Hepatocyte (in vitro differentiated cells): ENCODE measurements around the gene TNXB. TPM values are rescaled to one million over a fixed set of nuclear protein-coding genes. Genes with fewer than 3 reads are reported as not detected.
A peak's percentile ranks its signal among the peaks of the same experiment; 100 is the strongest.

Experiments
- DNase-seq: peaks from one replicate; pipeline ENCODE4 v3.0.0-alpha.2; 2016; ENCODE audit warnings: low spot score
- H2AFZ ChIP-seq: fragments of 200-600 bp; sonication (generic); 2 replicates; pipeline ENCODE4 v1.6.0; 2016; ENCODE audit warnings: antibody characterized with exemption, mild to moderate bottlenecking
- H3K27ac ChIP-seq: fragments of 200-600 bp; sonication (generic); 2 replicates; pipeline ENCODE4 v1.5.1; 2016; ENCODE audit warnings: mild to moderate bottlenecking
- H3K27me3 ChIP-seq: fragments of 200-600 bp; sonication (generic); 2 replicates; pipeline ENCODE4 v1.6.1; 2016
- H3K36me3 ChIP-seq: fragments of 200-600 bp; sonication (generic); replicated peaks from 2 replicates; pipeline ENCODE4 v1.5.1; 2016; ENCODE audit warnings: low read depth; ENCODE audit not compliant: insufficient read depth
- H3K4me1 ChIP-seq: fragments of 200-600 bp; sonication (generic); 2 replicates; pipeline ENCODE4 v1.5.1; 2016; ENCODE audit warnings: mild to moderate bottlenecking, moderate library complexity; ENCODE audit not compliant: insufficient read depth
- H3K4me2 ChIP-seq: fragments of 200-600 bp; sonication (generic); 2 replicates; pipeline ENCODE4 v1.6.0; 2016
- H3K4me3 ChIP-seq: fragments of 200-600 bp; sonication (generic); 2 replicates; pipeline ENCODE4 v1.5.1; 2016; ENCODE audit warnings: mild to moderate bottlenecking
- H3K79me2 ChIP-seq: fragments of 200-600 bp; sonication (generic); 2 replicates; pipeline ENCODE4 v1.6.0; 2017; ENCODE audit warnings: mild to moderate bottlenecking
- H3K9me2 ChIP-seq: fragments of 200-600 bp; sonication (generic); replicated peaks from 2 replicates; pipeline ENCODE4 v1.6.0; 2017; ENCODE audit warnings: mild to moderate bottlenecking; ENCODE audit not compliant: insufficient read depth
- H3K9me3 ChIP-seq: fragments of 200-600 bp; sonication (generic); 2 replicates; pipeline ENCODE4 v1.5.1; 2016; ENCODE audit warnings: low read depth, mild to moderate bottlenecking
- H4K20me1 ChIP-seq: fragments of 200-600 bp; sonication (generic); 2 replicates; pipeline ENCODE4 v1.6.0; 2016; ENCODE audit warnings: mild to moderate bottlenecking; ENCODE audit not compliant: insufficient read depth, poor library complexity, severe bottlenecking
- EZH2 ChIP-seq: fragments of 200-600 bp; sonication (generic); IDR thresholded peaks from 2 replicates; pipeline ENCODE4 v1.6.1; 2016; ENCODE audit warnings: antibody characterized with exemption, mild to moderate bottlenecking, borderline replicate concordance
- EZH2phosphoT487 ChIP-seq: fragments of 200-600 bp; sonication (generic); IDR thresholded peaks from one replicate; pipeline ENCODE4 v1.6.1; 2018; ENCODE audit warnings: antibody characterized with exemption, mild to moderate bottlenecking, low read depth, moderate library complexity; ENCODE audit not compliant: unreplicated experiment, severe bottlenecking
- WGBS: methylation state at CpG from one replicate; pipeline ENCODE4 v1.1.6; 2016; ENCODE audit warnings: low lambda C conversion rate; ENCODE audit errors: missing lambda C conversion rate; 5-methylcytosine and 5-hydroxymethylcytosine counted together
- polyA plus RNA-seq: library from polyadenylated mRNA; unstranded; fragments of >200 nt; fragmentation: Nextera tagmentation; extraction: Ambion mirVana; gene quantifications from 2 replicates; pipeline ENCODE4 v1.2.1, GENCODE V29; 2016
- total RNA-seq: library from RNA; depleted of rRNA; stranded (reverse); fragments of >200 nt; gene quantifications from 2 replicates; pipeline ENCODE4 v1.2.3, GENCODE V29; 2014
- TF ChIP-seq, protein P1 (sequence below): fragments of 200-600 bp; sonication (generic); IDR thresholded peaks from 2 replicates; pipeline ENCODE4 v1.5.1; 2016; ENCODE audit warnings: antibody characterized with exemption, mild to moderate bottlenecking; ENCODE audit not compliant: poor library complexity

The TNXB gene
- total and polyA plus RNA-seq, 2 experiments from 2014 or later = 9.2 to 11.6 TPM

DNA sequence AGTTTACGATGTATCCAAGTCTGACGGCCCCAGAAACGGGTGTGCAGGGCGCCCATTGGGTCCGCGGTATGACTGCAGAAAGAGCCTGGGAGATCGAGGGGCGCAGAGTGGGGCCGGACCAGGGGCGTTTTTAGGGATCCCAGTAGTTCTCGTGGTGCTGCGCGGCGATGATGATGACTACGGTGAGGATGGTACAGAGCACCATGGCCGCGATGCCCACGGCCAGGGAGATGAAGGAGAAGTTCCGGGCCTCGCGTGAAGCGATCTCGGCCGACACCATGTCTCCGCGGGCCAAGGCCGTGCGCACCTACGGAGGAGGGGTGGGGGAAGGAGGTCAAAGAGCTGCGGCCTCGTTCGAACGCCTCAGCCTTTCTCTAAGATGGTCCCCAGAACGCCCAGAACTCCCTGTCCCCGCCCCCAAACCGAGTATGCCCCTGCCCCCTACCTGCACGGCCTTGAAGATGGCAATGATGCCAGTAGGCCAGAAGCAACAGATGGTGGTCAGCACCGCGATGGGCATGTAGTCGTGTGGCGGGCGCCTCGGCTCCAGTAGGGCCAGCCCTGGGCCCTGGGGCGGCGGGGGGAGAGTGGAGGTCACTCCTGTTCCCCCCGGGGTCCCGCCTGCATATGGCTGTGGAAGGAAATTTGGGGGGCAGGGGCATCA lies 40.1 kb upstream of the TNXB start:
- Histone ChIP-seq H3K79me2 (no peaks in the 10 kb centered on the region), H4K20me1 (no peaks in the 10 kb centered on the region), H3K27me3 (peaks cover 26% of the 10 kb centered on the region), H3K9me2 (no peaks in the 10 kb centered on the region), H3K27ac (no peak overlapping the region), H3K9me3 (no peaks in the 10 kb centered on the region), H3K4me1 (peaks cover 17% of the 10 kb centered on the region), H3K4me2 (peak overlapping the region; percentile 66), H3K36me3 (no peaks in the 10 kb centered on the region), H2AFZ (no peak overlapping the region), H3K4me3 (no peak overlapping the region)
- WGBS = 63% methylated on average over 37 of the region's 47 CpGs
- DNase-seq = no peak
- TF ChIP-seq EZH2 = no peak
- TF ChIP-seq EZH2phosphoT487 = no peak
- TF ChIP-seq, protein P1, sequence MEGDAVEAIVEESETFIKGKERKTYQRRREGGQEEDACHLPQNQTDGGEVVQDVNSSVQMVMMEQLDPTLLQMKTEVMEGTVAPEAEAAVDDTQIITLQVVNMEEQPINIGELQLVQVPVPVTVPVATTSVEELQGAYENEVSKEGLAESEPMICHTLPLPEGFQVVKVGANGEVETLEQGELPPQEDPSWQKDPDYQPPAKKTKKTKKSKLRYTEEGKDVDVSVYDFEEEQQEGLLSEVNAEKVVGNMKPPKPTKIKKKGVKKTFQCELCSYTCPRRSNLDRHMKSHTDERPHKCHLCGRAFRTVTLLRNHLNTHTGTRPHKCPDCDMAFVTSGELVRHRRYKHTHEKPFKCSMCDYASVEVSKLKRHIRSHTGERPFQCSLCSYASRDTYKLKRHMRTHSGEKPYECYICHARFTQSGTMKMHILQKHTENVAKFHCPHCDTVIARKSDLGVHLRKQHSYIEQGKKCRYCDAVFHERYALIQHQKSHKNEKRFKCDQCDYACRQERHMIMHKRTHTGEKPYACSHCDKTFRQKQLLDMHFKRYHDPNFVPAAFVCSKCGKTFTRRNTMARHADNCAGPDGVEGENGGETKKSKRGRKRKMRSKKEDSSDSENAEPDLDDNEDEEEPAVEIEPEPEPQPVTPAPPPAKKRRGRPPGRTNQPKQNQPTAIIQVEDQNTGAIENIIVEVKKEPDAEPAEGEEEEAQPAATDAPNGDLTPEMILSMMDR = no peak

DNA sequence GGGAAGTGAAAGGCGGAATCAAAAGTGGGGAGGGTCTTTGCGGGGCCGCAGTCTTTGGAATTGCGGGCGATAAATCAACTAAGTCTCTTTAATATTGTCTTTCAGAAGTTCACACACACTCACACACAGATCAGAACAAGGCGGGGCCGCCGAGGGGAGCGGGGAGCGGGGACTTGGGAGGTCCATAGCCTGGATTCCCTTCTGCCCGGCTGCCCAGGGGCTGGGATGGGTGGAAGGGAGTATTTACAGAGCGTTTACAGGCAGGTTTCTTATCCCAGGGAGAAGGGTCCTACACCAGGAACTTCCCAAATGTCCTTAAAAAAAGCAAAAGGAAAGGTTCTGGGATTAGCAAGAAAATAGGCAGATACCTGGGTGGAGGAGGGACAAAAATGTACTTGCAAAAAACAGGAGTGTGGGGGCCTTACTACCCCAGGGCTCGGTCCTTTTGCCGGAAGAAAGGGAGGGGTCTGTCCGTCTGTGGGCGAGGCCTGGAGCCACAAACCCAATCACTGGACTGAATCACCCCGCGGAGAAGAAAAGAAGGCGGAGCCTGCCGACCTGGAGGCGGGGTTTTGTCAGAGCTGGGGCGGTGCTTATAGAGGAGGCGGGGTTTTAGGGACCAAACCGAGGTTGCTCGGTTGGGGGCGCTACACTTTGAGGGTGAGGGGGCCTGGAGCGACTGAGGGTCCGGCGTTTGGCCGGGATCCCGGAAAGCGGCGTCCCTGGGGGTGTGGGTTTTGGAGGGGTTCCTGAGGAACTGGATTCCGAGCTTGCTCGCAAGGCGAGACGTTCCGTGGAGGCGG lies 39.4 kb upstream of the TNXB start:
- peak; percentile 72 for DNase-seq
- Histone ChIP-seq H3K4me3 (no peak overlapping the region), H3K27ac (no peak overlapping the region)

DNA sequence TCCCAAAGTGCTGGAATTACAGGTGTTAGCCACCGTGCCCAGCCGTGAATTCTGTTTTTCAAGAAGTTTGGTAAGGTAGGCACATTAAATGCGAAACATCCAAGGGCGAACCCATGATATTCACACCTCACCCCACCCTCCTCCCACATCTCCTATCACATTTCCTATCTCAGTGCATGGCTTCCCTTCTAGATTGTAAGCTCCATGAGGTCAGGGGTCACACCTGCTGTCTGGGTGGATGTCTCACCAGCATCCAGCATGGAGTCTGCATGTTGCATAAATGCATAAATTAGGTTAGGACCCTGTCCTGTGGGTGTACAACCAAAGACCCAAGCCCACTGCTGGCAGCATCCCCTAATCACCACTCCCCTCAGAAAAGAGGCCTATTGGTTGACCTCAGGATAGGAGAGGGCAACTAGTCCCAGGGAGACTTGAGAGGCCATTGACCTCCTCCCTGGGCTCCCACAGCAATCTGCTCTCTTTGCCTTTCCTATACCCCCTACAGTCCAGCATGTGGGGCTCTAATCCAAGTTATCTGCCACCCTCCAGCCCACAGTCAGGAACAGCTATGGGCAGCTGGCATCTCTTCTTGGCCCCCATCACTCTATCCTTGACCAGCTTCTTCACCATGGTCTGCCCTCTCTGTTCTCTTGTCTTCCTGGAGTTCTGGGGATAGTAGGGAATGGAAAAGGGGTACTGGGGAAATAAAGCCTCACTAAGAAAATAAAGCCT lies 38.4 kb upstream of the TNXB start:
- 98% methylated on average over 4 of the region's 4 CpGs for WGBS
- no peaks in the 10 kb centered on the region for H4K20me1 ChIP-seq
- peaks cover 26% of the 10 kb centered on the region for H3K27me3 ChIP-seq
- H3K4me1 ChIP-seq = peaks cover 8% of the 10 kb centered on the region
- H2AFZ ChIP-seq = no peak overlapping the region
- no peaks in the 10 kb centered on the region for H3K36me3 ChIP-seq
- peak overlapping the region; percentile 66 for H3K4me2 ChIP-seq
- H3K4me3 ChIP-seq = no peak overlapping the region
- H3K9me3 ChIP-seq = no peaks in the 10 kb centered on the region
- DNase-seq = no peak
- TF ChIP-seq, protein P1 = no peak
- H3K27ac ChIP-seq = no peak overlapping the region
- no peaks in the 10 kb centered on the region for H3K79me2 ChIP-seq
- H3K9me2 ChIP-seq = no peaks in the 10 kb centered on the region

More for the DNA sequence above, 39.4 kb upstream of the TNXB start:
- Histone ChIP-seq H3K79me2 (no peaks in the 10 kb centered on the region), H3K9me2 (no peaks in the 10 kb centered on the region), H2AFZ (no peak overlapping the region), H3K27me3 (peaks cover 26% of the 10 kb centered on the region), H4K20me1 (no peaks in the 10 kb centered on the region), H3K4me2 (peak overlapping the region; percentile 66), H3K4me1 (peaks cover 17% of the 10 kb centered on the region), H3K36me3 (no peaks in the 10 kb centered on the region), H3K9me3 (no peaks in the 10 kb centered on the region)
- TF ChIP-seq EZH2phosphoT487 = no peak
- TF ChIP-seq, protein P1 = peak; percentile 23
- 47% methylated on average over 38 of the region's 39 CpGs for WGBS
